GM21526 (cell line): ENCODE data around the gene NLRC3.
"Not testable (repeated sequence)": the region's sequence is repeated elsewhere in the genome, so short reads cannot be mapped to it uniquely, and the experiment has no call there.

Experiments
- ATAC-seq: cut with Tn5 transposase; IDR thresholded peaks from one replicate; pipeline ENCODE4 v1.9.1; 2021; ENCODE audit warnings: moderate library complexity; ENCODE audit not compliant: unreplicated experiment, low FRiP score

NLRC3 gene

GRCh38 chr16:3519581-3519980 is 57.6 kb downstream of the NLRC3 start:
- no peak for ATAC-seq

GRCh38 chr16:3518986-3519348 is 58.2 kb downstream of the NLRC3 start:
- ATAC-seq: no peak

GRCh38 chr16:3518292-3518985 is 58.8 kb downstream of the NLRC3 start:
- no peak for ATAC-seq

- ATAC-seq: no peak
Measured at GRCh38 chr16:3515897-3516296, 61.3 kb downstream of the NLRC3 start.

GRCh38 chr16:3514621-3515020 is 62.6 kb downstream of the NLRC3 start:
- ATAC-seq: no peak

- no peak for ATAC-seq
Measured at GRCh38 chr16:3513892-3514583, 63.2 kb downstream of the NLRC3 start.

- ATAC-seq: no peak
Measured at GRCh38 chr16:3511286-3512180, 65.7 kb downstream of the NLRC3 start.

GRCh38 chr16:3510416-3510815 is 66.8 kb downstream of the NLRC3 start:
- ATAC-seq: no peak

GRCh38 chr16:3509470-3509928 is 67.7 kb downstream of the NLRC3 start:
- no peak for ATAC-seq

- ATAC-seq: no peak
Measured at GRCh38 chr16:3508736-3509135, 68.5 kb downstream of the NLRC3 start.

GRCh38 chr16:3503523-3503922 is 73.7 kb downstream of the NLRC3 start:
- ATAC-seq: no peak

- no peak for ATAC-seq
Measured at GRCh38 chr16:3501783-3502400, 75.3 kb downstream of the NLRC3 start.

GRCh38 chr16:3501412-3501761 is 75.8 kb downstream of the NLRC3 start:
- ATAC-seq: not testable (repeated sequence)

GRCh38 chr16:3498988-3499387 is 78.2 kb downstream of the NLRC3 start:
- no peak for ATAC-seq

- ATAC-seq: no peak
Measured at GRCh38 chr16:3497771-3498170, 79.4 kb downstream of the NLRC3 start.

- ATAC-seq: no peak
Measured at GRCh38 chr16:3496386-3496785, 80.8 kb downstream of the NLRC3 start.

GRCh38 chr16:3495176-3495575 is 82.0 kb downstream of the NLRC3 start, which contains the start of gene C16orf90:
C16orf90 (minus strand) TSS chr16:3495489; CDS start chr16:3495421, 68 bp downstream.
- no peak for ATAC-seq

GRCh38 chr16:3494386-3494973 is 82.7 kb downstream of the NLRC3 start:
- ATAC-seq: no peak

- no peak for ATAC-seq
Measured at GRCh38 chr16:3492356-3492755, 84.8 kb downstream of the NLRC3 start.

GRCh38 chr16:3490911-3491629 is 86.1 kb downstream of the NLRC3 start:
- no peak for ATAC-seq
